Measurements from ENCODE around the gene CYP2R1.

DNA sequence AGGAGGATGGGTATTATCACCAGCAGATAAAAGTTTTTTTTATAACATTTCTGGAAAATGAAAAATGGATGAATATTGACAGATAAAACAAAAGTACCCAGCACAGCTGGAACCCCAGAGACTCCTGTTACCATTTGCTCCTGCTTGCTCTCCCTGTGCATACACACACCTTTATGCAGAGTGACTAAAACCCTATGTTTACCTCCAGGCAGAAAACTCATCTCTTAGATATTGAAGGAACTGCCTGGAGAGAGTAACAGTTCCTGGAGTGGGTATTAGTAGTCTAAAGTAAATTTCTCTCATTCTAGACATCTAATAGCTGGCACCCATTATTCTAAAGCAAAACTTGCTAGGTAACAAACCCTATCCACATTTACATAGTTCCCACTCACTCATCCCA, 38.0 kb downstream of the CYP2R1 start:
- TF ChIP-seq, protein P1, sequence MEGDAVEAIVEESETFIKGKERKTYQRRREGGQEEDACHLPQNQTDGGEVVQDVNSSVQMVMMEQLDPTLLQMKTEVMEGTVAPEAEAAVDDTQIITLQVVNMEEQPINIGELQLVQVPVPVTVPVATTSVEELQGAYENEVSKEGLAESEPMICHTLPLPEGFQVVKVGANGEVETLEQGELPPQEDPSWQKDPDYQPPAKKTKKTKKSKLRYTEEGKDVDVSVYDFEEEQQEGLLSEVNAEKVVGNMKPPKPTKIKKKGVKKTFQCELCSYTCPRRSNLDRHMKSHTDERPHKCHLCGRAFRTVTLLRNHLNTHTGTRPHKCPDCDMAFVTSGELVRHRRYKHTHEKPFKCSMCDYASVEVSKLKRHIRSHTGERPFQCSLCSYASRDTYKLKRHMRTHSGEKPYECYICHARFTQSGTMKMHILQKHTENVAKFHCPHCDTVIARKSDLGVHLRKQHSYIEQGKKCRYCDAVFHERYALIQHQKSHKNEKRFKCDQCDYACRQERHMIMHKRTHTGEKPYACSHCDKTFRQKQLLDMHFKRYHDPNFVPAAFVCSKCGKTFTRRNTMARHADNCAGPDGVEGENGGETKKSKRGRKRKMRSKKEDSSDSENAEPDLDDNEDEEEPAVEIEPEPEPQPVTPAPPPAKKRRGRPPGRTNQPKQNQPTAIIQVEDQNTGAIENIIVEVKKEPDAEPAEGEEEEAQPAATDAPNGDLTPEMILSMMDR (IDR thresholded peaks at IDR 0.05; ENCODE audit: borderline replicate concordance, extremely low read depth, low read length, poor library complexity, severe bottlenecking): no peak
- TF ChIP-seq EZH2 (IDR thresholded peaks at IDR 0.05; ENCODE audit: borderline replicate concordance, low read depth, low read length, severe bottlenecking): no peak
